Body of pancreas (tissue), 4 donors: ENCODE measurements around the gene CDKN2B-AS1. TPM values are rescaled to one million over a fixed set of nuclear protein-coding genes. Genes with fewer than 3 reads are reported as not detected.
A peak's percentile ranks its signal among the peaks of the same experiment; 100 is the strongest.

Experiments used
- ATAC-seq: fragments of 150-250 bp; one replicate; pipeline ENCODE4 v1.9.1; 2016
- DNase-seq, 4 donors: peaks; one replicate each; pipeline ENCODE4 v3.0.0-alpha.2; 2019
- H3K27ac ChIP-seq, 4 donors: fragments of 200-600 bp; sonication (generic); 1 replicate in 3 of 4; 2 replicates in 1 of 4; pipeline versions ENCODE4 v1.5.1 to v1.6.1; 2016 to 2019; ENCODE audit warnings: mild to moderate bottlenecking in 1 of 4, mixed read lengths in 1 of 4, moderate library complexity in 1 of 4
- H3K27me3 ChIP-seq, 2 donors: fragments of 200-600 bp; sonication (generic); one replicate each; pipeline ENCODE4 v1.6.0; 2016; ENCODE audit warnings: mild to moderate bottlenecking in 1 of 2
- H3K36me3 ChIP-seq, 2 donors: fragments of 200-600 bp; sonication (generic); replicated peaks in 1 of 2; 2 replicates each; pipeline ENCODE4 v1.5.1; 2016; ENCODE audit warnings: low read depth in 2 of 2; ENCODE audit not compliant: insufficient read depth in 1 of 2
- H3K4me1 ChIP-seq: fragments of 200-600 bp; sonication (generic); one replicate; pipeline ENCODE4 v1.6.0; 2016
- H3K4me3 ChIP-seq, 2 donors: fragments of 200-600 bp; sonication (generic); 1 replicate in 1 of 2; 2 replicates in 1 of 2; pipeline ENCODE4 v1.5.1; 2016 to 2019
- H3K9me3 ChIP-seq, 3 donors: fragments of 200-600 bp; sonication (generic); 1 replicate in 2 of 3; 2 replicates in 1 of 3; pipeline ENCODE4 v1.5.1; 2016
- POLR2A ChIP-seq, 3 donors: fragments of 450-650 bp; IDR thresholded peaks; one replicate each; pipeline ENCODE4 v1.6.1; 2016; ENCODE audit warnings: antibody characterized with exemption in 3 of 3, mild to moderate bottlenecking in 2 of 3
- WGBS, 2 donors: methylation state at CpG; one replicate each; pipeline ENCODE4 v1.1.5; 2017; 5-methylcytosine and 5-hydroxymethylcytosine counted together
- intact Hi-C: fragments of 100-400 bp; cut with DNase I; formaldehyde crosslinking; loops from one replicate; pipeline ENCODE4 v1.15.1; 2023
- total RNA-seq, 2 donors: library from RNA; depleted of rRNA; stranded (reverse); fragments of >200 nt; gene quantifications; one replicate each; pipeline ENCODE4 v1.1.0, GENCODE V29; 2016
- TF ChIP-seq, protein P1 (sequence below), 7 experiments: fragments of 450-650 bp in 4 of 7; fragments of 200-600 bp in 3 of 7; sonication (generic) in 3 of 7; IDR thresholded peaks; one replicate each; pipeline ENCODE4 v1.5.1; 2016 to 2019; ENCODE audit warnings: antibody characterized with exemption in 7 of 7

CDKN2B-AS1 gene
- total RNA-seq, 2 donors from 2014 or later: 0.26 TPM; not detected in 1

DNA sequence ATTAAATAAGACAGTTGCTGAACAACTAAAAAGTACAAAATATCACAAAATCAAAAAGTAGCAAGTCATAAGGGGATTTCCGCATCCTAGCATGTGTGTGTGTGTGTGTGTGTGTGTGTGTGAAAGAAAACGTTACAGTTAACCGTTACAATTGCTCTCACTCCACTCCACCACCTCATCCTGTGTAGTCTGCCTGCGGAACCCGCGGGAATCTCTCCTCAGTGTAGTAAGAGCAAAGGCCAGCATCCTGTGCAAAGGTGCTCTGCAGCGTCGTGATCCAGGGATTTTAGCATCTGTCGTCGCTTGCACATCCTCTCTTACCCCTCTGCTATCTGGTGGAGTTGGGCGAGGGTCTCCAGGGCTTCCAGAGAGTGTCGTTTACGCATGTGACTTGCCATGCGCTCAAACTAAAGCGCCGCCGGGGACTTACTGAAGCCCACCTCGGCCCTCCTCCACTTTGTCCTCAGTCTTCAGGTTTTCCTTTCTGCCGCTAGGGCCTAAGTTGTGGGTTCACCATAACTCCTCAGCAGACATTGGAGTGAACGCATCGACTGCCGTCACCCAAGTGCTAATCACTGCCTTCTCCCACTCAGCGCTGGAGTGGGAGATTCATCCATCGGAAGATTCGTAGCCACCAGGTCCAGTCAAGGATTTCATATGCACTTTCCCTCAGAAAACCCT lies 10.6 kb downstream of the CDKN2B-AS1 start:
- no peak for DNase-seq
- ATAC-seq: no peak
- 37 to 75% methylated on average over 25 of the region's 25 CpGs for WGBS, 2 donors
- no peak for TF ChIP-seq POLR2A (IDR thresholded peaks at IDR 0.05)
- TF ChIP-seq, protein P1, sequence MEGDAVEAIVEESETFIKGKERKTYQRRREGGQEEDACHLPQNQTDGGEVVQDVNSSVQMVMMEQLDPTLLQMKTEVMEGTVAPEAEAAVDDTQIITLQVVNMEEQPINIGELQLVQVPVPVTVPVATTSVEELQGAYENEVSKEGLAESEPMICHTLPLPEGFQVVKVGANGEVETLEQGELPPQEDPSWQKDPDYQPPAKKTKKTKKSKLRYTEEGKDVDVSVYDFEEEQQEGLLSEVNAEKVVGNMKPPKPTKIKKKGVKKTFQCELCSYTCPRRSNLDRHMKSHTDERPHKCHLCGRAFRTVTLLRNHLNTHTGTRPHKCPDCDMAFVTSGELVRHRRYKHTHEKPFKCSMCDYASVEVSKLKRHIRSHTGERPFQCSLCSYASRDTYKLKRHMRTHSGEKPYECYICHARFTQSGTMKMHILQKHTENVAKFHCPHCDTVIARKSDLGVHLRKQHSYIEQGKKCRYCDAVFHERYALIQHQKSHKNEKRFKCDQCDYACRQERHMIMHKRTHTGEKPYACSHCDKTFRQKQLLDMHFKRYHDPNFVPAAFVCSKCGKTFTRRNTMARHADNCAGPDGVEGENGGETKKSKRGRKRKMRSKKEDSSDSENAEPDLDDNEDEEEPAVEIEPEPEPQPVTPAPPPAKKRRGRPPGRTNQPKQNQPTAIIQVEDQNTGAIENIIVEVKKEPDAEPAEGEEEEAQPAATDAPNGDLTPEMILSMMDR (IDR thresholded peaks at IDR 0.05): no peak
- Histone ChIP-seq H3K4me3 (no peak overlapping the region), H3K4me1 (peaks cover 11% of the 10 kb centered on the region), H3K27ac (no peak overlapping the region), H3K27me3 (peaks cover 0 to 7% of the 10 kb centered on the region in 2 donors), H3K9me3 (no peaks in the 10 kb centered on the region), H3K36me3 (no peaks in the 10 kb centered on the region)
- intact Hi-C loops: no loop called here

DNA sequence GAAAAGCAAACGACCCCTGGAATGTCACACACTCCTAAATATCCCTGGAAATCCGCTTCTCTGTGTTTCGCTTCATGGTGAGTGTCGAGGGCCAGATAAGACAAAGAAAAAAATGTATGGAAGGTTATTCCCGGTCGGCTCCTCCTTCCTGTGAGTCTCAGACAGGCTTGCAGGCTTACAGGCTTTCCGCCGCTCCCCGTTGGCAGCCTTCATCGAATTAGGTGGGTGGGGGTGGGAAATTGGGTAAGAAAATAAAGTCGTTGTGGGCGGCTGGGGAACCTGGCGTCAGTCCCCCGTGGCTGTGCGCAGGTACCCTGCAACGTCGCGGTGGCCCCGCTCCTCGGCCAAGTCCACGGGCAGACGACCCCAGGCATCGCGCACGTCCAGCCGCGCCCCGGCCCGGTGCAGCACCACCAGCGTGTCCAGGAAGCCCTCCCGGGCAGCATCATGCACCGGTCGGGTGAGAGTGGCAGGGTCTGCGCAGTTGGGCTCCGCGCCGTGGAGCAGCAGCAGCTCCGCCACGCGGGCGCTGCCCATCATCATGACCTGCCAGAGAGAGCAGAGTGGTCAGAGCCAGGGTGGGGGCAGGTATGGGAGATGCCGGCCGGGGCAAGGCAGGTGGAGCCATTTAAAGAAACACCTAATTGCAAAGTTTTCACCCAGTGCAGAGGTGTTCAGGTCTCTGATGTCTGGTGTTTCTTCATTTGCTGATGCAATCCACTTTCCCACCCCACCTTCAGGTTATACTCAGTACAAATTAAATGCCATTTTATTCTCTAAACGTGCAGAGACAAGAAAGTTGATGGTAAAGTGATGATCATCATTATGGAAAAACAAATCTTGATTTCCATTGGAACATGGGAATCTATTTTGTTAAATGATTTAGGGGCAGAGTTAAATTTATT lies 11.4 kb downstream of the CDKN2B-AS1 start:
- Histone ChIP-seq H3K4me1 (peaks cover 11% of the 10 kb centered on the region), H3K36me3 (no peaks in the 10 kb centered on the region), H3K4me3 (no peak overlapping the region), H3K27me3 (peaks cover 0 to 7% of the 10 kb centered on the region in 2 donors), H3K9me3 (no peaks in the 10 kb centered on the region), H3K27ac (no peak overlapping the region)
- 15 to 37% methylated on average over 16 to 44 of the region's 44 CpGs for WGBS, 2 donors
- no peak for ATAC-seq
- TF ChIP-seq, protein P1 (IDR thresholded peaks at IDR 0.05): no peak
- TF ChIP-seq POLR2A (IDR thresholded peaks at IDR 0.05): no peak
- DNase-seq: no peak
- intact Hi-C loops: no loop called here

DNA sequence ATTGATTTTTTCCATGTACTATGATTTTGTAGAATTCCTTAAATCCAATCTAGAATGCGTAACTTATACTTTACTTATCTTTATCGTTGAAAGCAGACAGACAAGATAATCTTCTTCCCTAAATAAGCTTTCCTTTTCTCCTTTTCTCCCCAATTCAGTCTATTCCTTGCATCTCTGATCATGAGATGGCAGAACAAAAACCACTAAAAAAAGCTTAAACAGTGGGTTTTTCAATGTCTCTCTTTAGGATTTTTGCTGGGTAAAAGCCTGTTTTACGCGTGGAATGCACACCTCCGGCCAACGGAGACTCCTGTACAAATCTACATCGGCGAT lies 13.8 kb downstream of the CDKN2B-AS1 start:
- peaks cover 0 to 7% of the 10 kb centered on the region in 2 donors for H3K27me3 ChIP-seq
- H3K27ac ChIP-seq: peak overlapping the region; percentile 80 to 94 (median 88)
- H3K4me3 ChIP-seq: peak overlapping the region in 1 of 2 donors; percentile 81
- intact Hi-C loops: no loop called here
- 2% methylated on average over 8 of the region's 8 CpGs for whole genome bisulfite sequencing, 2 donors
- peaks cover 11% of the 10 kb centered on the region for H3K4me1 ChIP-seq
- TF ChIP-seq, protein P1 (IDR thresholded peaks at IDR 0.05): no peak
- no peak for TF ChIP-seq POLR2A (IDR thresholded peaks at IDR 0.05)
- no peak for DNase-seq
- no peaks in the 10 kb centered on the region for H3K9me3 ChIP-seq
- ATAC-seq: no peak
- no peaks in the 10 kb centered on the region for H3K36me3 ChIP-seq

DNA sequence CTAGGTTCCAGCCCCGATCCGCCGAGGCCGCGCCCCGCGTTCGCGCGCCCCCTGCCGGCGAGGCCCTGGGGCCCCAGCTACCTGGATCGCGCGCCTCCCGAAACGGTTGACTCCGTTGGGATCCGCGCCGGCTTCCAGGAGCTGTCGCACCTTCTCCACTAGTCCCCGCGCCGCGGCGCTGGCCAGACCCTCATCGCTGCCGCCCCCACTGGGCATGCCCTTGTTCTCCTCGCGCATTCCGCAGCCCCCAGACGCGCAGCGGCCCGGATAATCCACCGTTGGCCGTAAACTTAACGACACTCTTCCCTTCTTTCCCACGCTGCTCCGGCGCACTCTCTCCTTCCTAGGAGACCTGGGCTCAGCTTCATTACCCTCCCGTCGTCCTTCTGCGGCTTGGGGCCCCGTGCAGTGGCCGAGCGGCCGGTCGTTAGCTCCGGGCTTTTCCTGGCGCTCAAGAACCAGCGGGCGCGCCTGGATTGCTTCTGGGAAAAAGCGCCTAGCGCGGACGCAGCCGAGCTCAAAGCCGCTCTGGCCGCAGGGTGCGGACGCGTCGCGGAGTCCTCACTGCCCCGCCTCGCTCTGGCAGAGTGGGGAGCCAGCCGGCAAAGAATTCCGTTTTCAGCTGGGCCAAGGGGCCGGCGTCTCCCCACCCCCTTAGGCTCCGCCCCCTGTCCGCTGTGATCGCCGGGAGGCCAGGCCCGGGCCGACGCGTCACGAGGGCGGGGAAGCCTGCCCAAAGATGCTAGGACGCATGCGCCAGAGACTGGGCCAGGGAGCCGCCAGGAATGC lies 14.3 kb downstream of the CDKN2B-AS1 start, which contains the start of gene CDKN2B:
Gene CDKN2B, minus strand, starts transcription at position 589 of the 789 bp plus-strand sequence. Its CDS starts 352 bp downstream, at position 237.
- DNase-seq (peak; percentile 94 to 97 (median 96)), ATAC-seq (peak; percentile 96)
- Histone ChIP-seq H3K4me3 (peak within 1 kb of the TSS; percentile 17 to 81), H3K27me3 (peaks cover 0 to 7% of the 10 kb centered on the region in 2 donors), H3K9me3 (no peaks in the 10 kb centered on the region), H3K4me1 (peaks cover 11% of the 10 kb centered on the region), H3K27ac (peak within 1 kb of the TSS; percentile 80 to 94 (median 88)), H3K36me3 (no peaks in the 10 kb centered on the region)
- WGBS, 2 donors: 1% methylated on average over 58 to 82 of the region's 86 CpGs
- intact Hi-C loops: no loop called here
- peak; percentile 63 to 87 (median 78) for TF ChIP-seq POLR2A (IDR thresholded peaks at IDR 0.05)
- TF ChIP-seq, protein P1 (IDR thresholded peaks at IDR 0.05): peak; percentile 81 to 94 (median 87)
